GM12874 (cell line): ENCODE results near the gene USP10.

ENCODE experiments used
- CTCF ChIP-seq: IDR thresholded peaks from 2 replicates; pipeline ENCODE4 v1.5.1; 2011; ENCODE audit warnings: low read depth, mild to moderate bottlenecking, control low read depth, low read length, moderate library complexity; ENCODE audit not compliant: insufficient read depth

USP10 gene

GRCh38 chr16:84759906-84760305 lies 60.1 kb downstream of the USP10 start:
- no peak for TF ChIP-seq CTCF

GRCh38 chr16:84761448-84762368 lies 61.9 kb downstream of the USP10 start:
- no peak for TF ChIP-seq CTCF

- no peak for TF ChIP-seq CTCF
Observed at GRCh38 chr16:84763164-84763563, 63.4 kb downstream of the USP10 start.

GRCh38 chr16:84763629-84764028 lies 63.8 kb downstream of the USP10 start:
- TF ChIP-seq CTCF, result no peak

GRCh38 chr16:84764970-84765369 lies 65.2 kb downstream of the USP10 start:
- TF ChIP-seq CTCF, result no peak

- TF ChIP-seq CTCF, result no peak
Observed at GRCh38 chr16:84765616-84766580, 66.1 kb downstream of the USP10 start.
